T-helper 9 cell (primary cell): ENCODE measurements around the gene SULT1C3.

Experiments
- DNase-seq: peaks from one replicate; pipeline ENCODE4 v3.0.0-alpha.2; 2020
- total RNA-seq, 2 donors: gene quantifications; one replicate each; lab custom pipeline; 2026; lab: John Stamatoyannopoulos, UW

The SULT1C3 gene
- total RNA-seq: 0 reads per million in 2 donors

GRCh38 chr2:108239786-108240185 lies at the start of gene SULT1C3:
Gene SULT1C3, plus strand, starts transcription at chr2:108239968. Its CDS starts 7,227 bp downstream, at chr2:108247195.
- no peak for DNase-seq

- no peak for DNase-seq
These were observed 46.5 kb upstream of the SULT1C3 start for GRCh38 chr2:108193251-108193650.

GRCh38 chr2:108194409-108195132 lies 45.2 kb upstream of the SULT1C3 start:
- no peak for DNase-seq

- DNase-seq: no peak
These were observed 44.7 kb upstream of the SULT1C3 start for GRCh38 chr2:108195133-108195439.

GRCh38 chr2:108199726-108200125 lies 40.0 kb upstream of the SULT1C3 start:
- no peak for DNase-seq

GRCh38 chr2:108200569-108200968 lies 39.2 kb upstream of the SULT1C3 start:
- no peak for DNase-seq

GRCh38 chr2:108212671-108213070 lies 27.1 kb upstream of the SULT1C3 start:
- no peak for DNase-seq

GRCh38 chr2:108215794-108216211 lies 24.0 kb upstream of the SULT1C3 start:
- no peak for DNase-seq

GRCh38 chr2:108217211-108217610 lies 22.6 kb upstream of the SULT1C3 start:
- no peak for DNase-seq

GRCh38 chr2:108219688-108220087 lies 20.1 kb upstream of the SULT1C3 start:
- DNase-seq: no peak

GRCh38 chr2:108220191-108220590 lies 19.6 kb upstream of the SULT1C3 start:
- DNase-seq: no peak

GRCh38 chr2:108220942-108221541 lies 18.7 kb upstream of the SULT1C3 start:
- no peak for DNase-seq

GRCh38 chr2:108222261-108222660 lies 17.5 kb upstream of the SULT1C3 start:
- DNase-seq: no peak

- no peak for DNase-seq
These were observed 16.2 kb upstream of the SULT1C3 start for GRCh38 chr2:108223573-108223972.

- DNase-seq: no peak
These were observed 15.7 kb upstream of the SULT1C3 start for GRCh38 chr2:108224022-108224421.

GRCh38 chr2:108226564-108226963 lies 13.2 kb upstream of the SULT1C3 start:
- no peak for DNase-seq

GRCh38 chr2:108228006-108228405 lies 11.8 kb upstream of the SULT1C3 start:
- DNase-seq: no peak

GRCh38 chr2:108228537-108228936 lies 11.2 kb upstream of the SULT1C3 start:
- DNase-seq: no peak

- DNase-seq: no peak
These were observed 9.9 kb upstream of the SULT1C3 start for GRCh38 chr2:108229875-108230274.

GRCh38 chr2:108235577-108235976 lies 4.2 kb upstream of the SULT1C3 start:
- DNase-seq: no peak

- DNase-seq: no peak
These were observed 3.0 kb upstream of the SULT1C3 start for GRCh38 chr2:108236676-108237335.

GRCh38 chr2:108240966-108241365 lies 1.2 kb downstream of the SULT1C3 start:
- DNase-seq: no peak

GRCh38 chr2:108243566-108243965 lies 3.8 kb downstream of the SULT1C3 start:
- no peak for DNase-seq
